Progenitor cell of endocrine pancreas (in vitro differentiated cells): ENCODE measurements around the gene ARHGEF10L. TPM values are rescaled to one million over a fixed set of nuclear protein-coding genes. Genes with fewer than 3 reads are reported as not detected.
A peak's percentile ranks its signal among the peaks of the same experiment; 100 is the strongest.

Experiments used
- DNase-seq: peaks from one replicate; pipeline ENCODE4 v3.0.0; 2021; ENCODE audit warnings: low spot score; ENCODE audit not compliant: unreplicated experiment
- H3K27ac Mint-ChIP-seq: 2 replicates; pipeline ENCODE4 v1.8.0; 2021; ENCODE audit warnings: mild to moderate bottlenecking, moderate library complexity, mixed read lengths
- H3K27me3 Mint-ChIP-seq: 2 replicates; pipeline ENCODE4 v1.8.0; 2021; ENCODE audit warnings: mixed read lengths
- H3K36me3 Mint-ChIP-seq: 2 replicates; pipeline ENCODE4 v1.8.0; 2022; ENCODE audit warnings: mixed read lengths; ENCODE audit not compliant: insufficient read depth
- H3K4me1 Mint-ChIP-seq: 2 replicates; pipeline ENCODE4 v1.8.0; 2021; ENCODE audit warnings: low read depth, mixed read lengths
- H3K4me3 Mint-ChIP-seq: 2 replicates; pipeline ENCODE4 v1.8.0; 2021; ENCODE audit warnings: low read depth, mild to moderate bottlenecking, moderate library complexity, mixed read lengths
- H3K9me3 Mint-ChIP-seq: 2 replicates; pipeline ENCODE4 v1.8.0; 2021; ENCODE audit warnings: low read depth, mixed read lengths
- CTCF ChIP-seq: fragments of 200-600 bp; sonication (generic); IDR thresholded peaks from one replicate; pipeline ENCODE4 v1.5.0; 2021; ENCODE audit warnings: antibody characterized with exemption, mild to moderate bottlenecking; ENCODE audit not compliant: unreplicated experiment
- total RNA-seq: library from RNA; stranded (reverse); gene quantifications from 2 replicates; pipeline ENCODE4 v1.2.1, GENCODE V29; 2021

The ARHGEF10L gene
- total RNA-seq, 1 donor from 2014 or later: 31.3 TPM

GRCh38 chr1:17538428-17539117 lies 925 bp upstream of the ARHGEF10L start:
- no peak for TF ChIP-seq CTCF
- peaks cover 54% of the 10 kb centered on the region for H3K27me3 Mint-ChIP-seq

GRCh38 chr1:17539118-17539476 lies 401 bp upstream of the ARHGEF10L start:
- Mint-ChIP-seq H3K27me3 (peaks cover 50% of the 10 kb centered on the region), H3K36me3 (no peaks in the 10 kb centered on the region), H3K4me1 (peaks cover 23% of the 10 kb centered on the region), H3K9me3 (no peaks in the 10 kb centered on the region), H3K27ac (peak overlapping the region; percentile 98), H3K4me3 (peak overlapping the region; percentile 87)
- no peak for DNase-seq
- TF ChIP-seq CTCF: no peak

More at GRCh38 chr1:17538428-17539117, 925 bp upstream of the ARHGEF10L start:
- H3K4me3 Mint-ChIP-seq: peak overlapping the region; percentile 87
- no peaks in the 10 kb centered on the region for H3K36me3 Mint-ChIP-seq
- peak overlapping the region; percentile 98 for H3K27ac Mint-ChIP-seq
- peak; percentile 72 for DNase-seq
- H3K4me1 Mint-ChIP-seq: peaks cover 23% of the 10 kb centered on the region
- no peaks in the 10 kb centered on the region for H3K9me3 Mint-ChIP-seq

DNA sequence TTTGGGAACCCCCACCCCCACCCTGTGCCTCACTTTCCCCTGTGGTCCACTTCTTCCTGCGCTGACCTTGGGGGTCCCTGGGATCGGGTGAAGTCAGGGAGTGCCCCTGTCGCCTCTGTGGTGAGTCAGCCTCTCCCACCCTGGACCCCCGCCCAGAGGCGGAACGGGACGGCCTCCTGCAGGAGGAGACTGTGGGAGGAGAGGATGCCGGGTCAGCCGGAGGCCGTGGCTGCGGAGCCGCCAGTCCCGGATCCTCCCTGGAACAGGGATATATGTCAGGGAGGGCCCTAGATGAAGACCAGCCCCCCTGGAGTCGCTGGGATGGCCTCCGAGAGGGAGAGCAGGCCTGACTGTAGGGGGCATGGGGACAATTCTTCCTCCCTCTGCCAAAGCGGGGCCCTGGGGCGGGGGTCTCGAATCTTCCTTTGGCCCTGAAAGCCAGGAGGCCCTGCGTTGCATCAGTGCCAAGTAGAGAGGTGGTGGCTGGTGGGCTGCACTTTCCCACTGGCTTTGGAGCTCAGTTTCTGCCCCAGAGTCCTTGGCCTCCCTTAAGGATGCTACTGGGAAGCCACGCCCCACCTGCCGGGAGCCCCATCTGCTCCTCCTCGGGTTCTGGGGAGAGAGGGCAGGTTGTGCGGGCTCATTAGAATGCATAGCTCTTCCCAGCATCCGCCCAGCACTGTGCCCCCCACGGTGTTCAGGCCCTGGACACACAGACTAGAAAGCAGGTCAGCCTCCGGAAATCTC lies 930 bp downstream of the ARHGEF10L start:
- Mint-ChIP-seq H3K27me3 (peaks cover 51% of the 10 kb centered on the region), H3K4me1 (peaks cover 23% of the 10 kb centered on the region), H3K4me3 (peak overlapping the region; percentile 85), H3K27ac (peak overlapping the region; percentile 97), H3K9me3 (no peaks in the 10 kb centered on the region), H3K36me3 (peaks cover 7% of the 10 kb centered on the region)
- DNase-seq: peak; percentile 24
- TF ChIP-seq CTCF: no peak

DNA sequence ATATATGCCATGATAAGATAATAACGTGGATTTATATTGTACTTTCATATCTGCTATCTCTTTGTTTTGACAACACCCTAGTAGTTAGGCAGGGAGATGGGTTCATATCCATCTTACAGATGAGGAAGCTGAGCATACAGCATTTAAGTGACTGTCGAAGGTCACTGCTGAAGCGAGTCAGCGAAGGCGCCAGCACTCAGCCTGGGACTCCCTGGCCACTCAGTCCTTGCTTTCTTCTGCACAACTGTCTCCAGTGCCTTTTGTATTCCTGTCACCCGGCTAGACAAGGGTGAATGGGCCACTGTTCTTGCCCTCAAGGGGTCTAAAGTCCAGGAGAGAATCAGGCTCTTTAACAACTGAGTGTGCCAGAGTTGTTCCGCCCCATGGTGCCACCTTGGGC lies 3.1 kb downstream of the ARHGEF10L start:
- no peak for TF ChIP-seq CTCF
- Mint-ChIP-seq H3K4me1 (peaks cover 16% of the 10 kb centered on the region), H3K27ac (no peak overlapping the region), H3K4me3 (no peak overlapping the region), H3K27me3 (peaks cover 51% of the 10 kb centered on the region), H3K36me3 (peaks cover 8% of the 10 kb centered on the region), H3K9me3 (no peaks in the 10 kb centered on the region)
- no peak for DNase-seq

DNA sequence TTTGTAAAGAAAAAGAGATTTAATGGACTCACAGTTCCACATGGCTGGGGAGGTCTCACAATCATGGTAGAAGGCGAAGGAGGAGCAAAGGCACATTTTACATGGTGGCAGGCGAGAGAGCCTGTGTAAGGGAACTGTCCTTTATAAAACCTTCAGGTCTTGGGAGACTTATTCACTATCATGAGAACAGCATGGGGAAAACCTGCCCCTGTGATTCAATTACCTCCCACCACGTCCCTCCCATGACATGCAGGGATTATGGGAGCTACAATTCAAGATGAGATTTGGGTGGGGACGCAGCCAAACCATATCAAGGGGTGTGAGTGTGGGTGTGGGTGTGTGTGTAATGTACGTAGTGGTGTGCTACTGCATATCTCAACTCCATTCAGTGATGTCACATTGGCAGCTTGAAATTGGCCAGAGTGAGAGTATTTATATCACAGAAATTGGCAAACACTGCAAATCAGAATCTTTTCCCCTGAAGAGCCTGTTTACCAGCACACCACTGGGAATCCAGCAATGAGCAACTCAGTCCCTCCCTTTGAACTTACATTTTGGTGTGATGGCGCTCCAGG lies 5.4 kb downstream of the ARHGEF10L start:
- H3K9me3 Mint-ChIP-seq: no peaks in the 10 kb centered on the region
- TF ChIP-seq CTCF: no peak
- no peak for DNase-seq
- no peak overlapping the region for H3K4me3 Mint-ChIP-seq
- no peak overlapping the region for H3K27ac Mint-ChIP-seq
- H3K4me1 Mint-ChIP-seq: peaks cover 7% of the 10 kb centered on the region
- H3K27me3 Mint-ChIP-seq: peaks cover 67% of the 10 kb centered on the region
- peaks cover 10% of the 10 kb centered on the region for H3K36me3 Mint-ChIP-seq
